K562 (cell line): ENCODE measurements around the gene B3GNT4. TPM values are rescaled to one million over a fixed set of nuclear protein-coding genes. Genes with fewer than 3 reads are reported as not detected.

ENCODE experiments used
- ATAC-seq: fragments of 200-7000 bp; cut with Tn5 transposase; 3 replicates; pipeline ENCODE4 v1.9.1; 2020; ENCODE audit warnings: moderate library complexity
- BruUV-seq: library from RNA; stranded (reverse); fragments of 400-500 nt; replicated peaks from 2 replicates; lab custom pipeline; 2021; lab: Mats Ljungman, UMichigan
- CTCF ChIA-PET: fragments of 300-600 bp; formaldehyde crosslinking; extraction: SDS; loops from one replicate; lab custom pipeline; 2021; ENCODE audit warnings: low intra/inter-chr PET ratio; lab: Yijun Ruan, JAX
- POLR2A ChIA-PET: fragments of 300-600, 350-650 bp; sonication (Branson Sonifier 250); formaldehyde crosslinking; extraction: SDS; loops from one replicate; lab custom pipeline; 2021; ENCODE audit warnings: antibody characterized with exemption, inconsistent platforms; lab: Yijun Ruan, JAX
- DNase-seq, 4 experiments: peaks; one replicate each; pipeline versions ENCODE4 v3.0.0 to v3.0.0-alpha.2; 2011 to 2018; ENCODE audit warnings: low spot score in 3 of 4, mixed read lengths in 3 of 4; ENCODE audit errors: extremely low read depth in 1 of 4
- FAIRE-seq: peaks from 2 replicates; lab custom pipeline; 2011; peaks lifted over from hg19 to GRCh38; lab: Jason Lieb, UNC
- H2AFZ ChIP-seq: 2 replicates; pipeline ENCODE4 v1.6.0; 2011; ENCODE audit warnings: low read depth, low read length, control low read depth, inconsistent platforms
- H3K27ac ChIP-seq: fragments of 200-600 bp; 3 replicates; pipeline ENCODE4 v1.8.0; 2011; ENCODE audit warnings: low read depth, mild to moderate bottlenecking, control low read depth, inconsistent platforms, low read length, moderate library complexity, mixed read lengths; ENCODE audit errors: extremely low read depth
- H3K27me3 ChIP-seq, 2 experiments: fragments of 300-600 bp in 1 of 2; 2 replicates in 1 of 2; 3 replicates in 1 of 2; pipeline versions ENCODE4 v1.6.0 to v1.8.0; 2011; ENCODE audit warnings: inconsistent platforms in 2 of 2, low read length in 2 of 2, mild to moderate bottlenecking in 1 of 2, mixed read lengths in 1 of 2, moderate library complexity in 1 of 2; ENCODE audit not compliant: control insufficient read depth in 2 of 2, insufficient read depth in 2 of 2
- H3K36me3 ChIP-seq: fragments of 300-600 bp; 3 replicates; pipeline ENCODE4 v1.8.0; 2011; ENCODE audit warnings: mild to moderate bottlenecking, low read length, inconsistent platforms; ENCODE audit not compliant: control insufficient read depth, insufficient read depth
- H3K4me1 ChIP-seq, 2 experiments: fragments of 200-600 bp in 1 of 2; replicated peaks in 1 of 2; 2 replicates in 1 of 2; 3 replicates in 1 of 2; pipeline versions ENCODE4 v1.5.1 to v1.8.0; 2011; ENCODE audit warnings: inconsistent platforms in 2 of 2, low read length in 2 of 2, mild to moderate bottlenecking in 1 of 2, mixed read lengths in 1 of 2, moderate library complexity in 1 of 2; ENCODE audit not compliant: control insufficient read depth in 2 of 2, insufficient read depth in 2 of 2
- H3K4me2 ChIP-seq: 2 replicates; pipeline ENCODE4 v1.6.1; 2011; ENCODE audit warnings: low read length, control low read depth, inconsistent platforms, mixed read lengths; ENCODE audit not compliant: insufficient read depth
- H3K4me3 ChIP-seq: fragments of 200-600 bp; sonication (generic), shearing (Covaris generic); 2 replicates; pipeline ENCODE4 v1.5.1; 2016; ENCODE audit warnings: control low read depth, inconsistent platforms
- H3K79me2 ChIP-seq: fragments of 200-600 bp; 3 replicates; pipeline ENCODE4 v1.8.0; 2011; ENCODE audit warnings: low read length, inconsistent platforms; ENCODE audit not compliant: control insufficient read depth, insufficient read depth
- H3K9ac ChIP-seq, 2 experiments: 2 replicates each; pipeline versions ENCODE4 v1.6.0 to v1.6.1; 2011; ENCODE audit warnings: low read depth in 2 of 2, low read length in 2 of 2, control low read depth in 1 of 2, inconsistent platforms in 1 of 2, mild to moderate bottlenecking in 1 of 2, mixed read lengths in 1 of 2; ENCODE audit not compliant: insufficient read depth in 1 of 2
- H3K9me1 ChIP-seq: one replicate; pipeline ENCODE4 v1.6.0; 2011; ENCODE audit warnings: inconsistent platforms, mild to moderate bottlenecking, low read length, moderate library complexity; ENCODE audit not compliant: control insufficient read depth, insufficient read depth
- H3K9me3 ChIP-seq: replicated peaks from 2 replicates; pipeline ENCODE4 v1.5.1; 2011; ENCODE audit warnings: low read depth, low read length, inconsistent platforms; ENCODE audit not compliant: control insufficient read depth, insufficient read depth
- H4K20me1 ChIP-seq: replicated peaks from 2 replicates; pipeline ENCODE4 v1.6.1; 2011; ENCODE audit warnings: low read length, inconsistent platforms, mixed read lengths; ENCODE audit not compliant: control insufficient read depth, insufficient read depth
- HDAC2 ChIP-seq: fragments of 450-650 bp; IDR thresholded peaks from 2 replicates; pipeline ENCODE4 v1.6.1; 2016; ENCODE audit warnings: mild to moderate bottlenecking
- KDM5B ChIP-seq: fragments of 200-600 bp; sonication (generic); IDR thresholded peaks from 2 replicates; pipeline ENCODE4 v1.6.1; 2012; ENCODE audit warnings: low read depth, mild to moderate bottlenecking, moderate library complexity, low read length, control low read depth, inconsistent platforms; ENCODE audit not compliant: insufficient replicate concordance
- NCOA4 ChIP-seq: fragments of 450-650 bp; IDR thresholded peaks from 2 replicates; pipeline ENCODE4 v1.6.1; 2018; ENCODE audit warnings: mild to moderate bottlenecking; ENCODE audit not compliant: partially characterized antibody
- U2AF1 ChIP-seq: fragments of 200-400 bp; formaldehyde crosslinking; optimal IDR thresholded peaks from 2 replicates; pipeline ENCODE3; 2017; ENCODE audit warnings: mild to moderate bottlenecking, low read depth, low read length, moderate library complexity
- ZNF561 ChIP-seq: fragments of 450-650 bp; formaldehyde crosslinking; conservative IDR thresholded peaks from 2 replicates; pipeline ENCODE4 v1.4.0; 2020; ENCODE audit warnings: mild to moderate bottlenecking, moderate library complexity
- ZNF75A ChIP-seq: fragments of 450-650 bp; formaldehyde crosslinking; IDR thresholded peaks from 2 replicates; pipeline ENCODE4 v1.4.0; 2020; ENCODE audit warnings: mild to moderate bottlenecking
- ZZZ3 ChIP-seq: fragments of 450-650 bp; IDR thresholded peaks from 2 replicates; pipeline ENCODE4 v1.6.1; 2016; ENCODE audit warnings: antibody characterized with exemption, mild to moderate bottlenecking, moderate library complexity
- WGBS: fragments of 100-300 bp; shearing (Covaris generic); methylation state at CpG from one replicate; pipeline ENCODE4 v1.1.6; 2016; ENCODE audit warnings: low coverage, mixed read lengths; ENCODE audit not compliant: insufficient coverage; ENCODE audit errors: missing lambda C conversion rate; 5-methylcytosine and 5-hydroxymethylcytosine counted together
- in situ Hi-C: fragments of 300-500 bp; cut with MboI; formaldehyde crosslinking; loops from 4 replicates; pipeline ENCODE4 v1.15.0; 2018; ENCODE audit warnings: inconsistent platforms, mixed read lengths
- intact Hi-C: fragments of 100-400 bp; cut with micrococcal nuclease; formaldehyde crosslinking; loops from 2 replicates; pipeline ENCODE4 v1.14.2; 2022
- polyA plus RNA-seq, 8 experiments: library from polyadenylated mRNA; depleted of rRNA in 4 of 8; stranded (reverse) in 5 of 8; unstranded in 3 of 8; fragments of >200 nt; fragmentation: Nextera tagmentation in 2 of 8; fragmentation: Illumina TruSeq in 1 of 8; extraction: Ambion mirVana in 2 of 8; extraction: Trizol in 1 of 8; gene quantifications; 2 replicates each; pipeline versions ENCODE4 v1.2.1 to v1.2.3, GENCODE V29; 2011 to 2014; ENCODE audit warnings: inconsistent platforms in 1 of 8, missing spikeins in 1 of 8
- total RNA-seq, 7 experiments: library from RNA; depleted of rRNA in 6 of 7; stranded (reverse); fragments of >200 nt in 6 of 7; fragmentation: Illumina TruSeq in 2 of 7; extraction: Trizol in 2 of 7; gene quantifications; 2 replicates each; pipeline versions ENCODE4 v1.2.1 to v1.2.3, GENCODE V29; 2011 to 2021; ENCODE audit warnings: low replicate concordance in 1 of 7
- TF ChIP-seq, protein P1 (sequence below): fragments of 450-650 bp; IDR thresholded peaks from 2 replicates; pipeline ENCODE4 v1.6.1; 2018; ENCODE audit warnings: mild to moderate bottlenecking, low read depth; ENCODE audit not compliant: partially characterized antibody
- TF ChIP-seq, protein P2 (sequence below): fragments of 450-650 bp; IDR thresholded peaks from 2 replicates; pipeline ENCODE4 v1.6.1; 2016; ENCODE audit warnings: low read depth

The B3GNT4 gene
- total and polyA plus RNA-seq, 9 of the 15 experiments (the other 6 are each of a cell fraction or from before 2014, with no cell fraction given), result 0.17 to 3.2 (median 1.3) TPM

DNA sequence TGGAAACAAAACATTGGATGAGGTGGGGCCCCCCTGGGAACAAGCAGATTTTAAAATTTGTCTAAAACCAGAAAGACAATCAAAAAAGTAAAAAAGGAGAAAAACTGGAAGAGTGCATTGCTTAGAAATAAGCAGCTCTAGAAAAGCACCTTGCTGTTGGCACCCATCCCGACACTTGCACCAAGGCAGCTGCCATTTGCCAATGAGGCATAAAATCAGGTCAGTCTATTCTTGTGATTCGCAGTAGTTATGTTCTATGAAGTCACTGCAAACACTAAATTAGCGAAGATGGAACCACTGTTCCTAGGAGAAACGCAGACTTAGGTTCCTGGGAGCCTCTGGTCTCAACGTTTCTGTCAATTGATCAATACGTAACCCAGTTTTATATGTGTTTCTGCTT lies 46.5 kb downstream of the B3GNT4 start:
- TF ChIP-seq ZNF75A (CRISPR knock-in tag), result no peak
- TF ChIP-seq, protein P1, sequence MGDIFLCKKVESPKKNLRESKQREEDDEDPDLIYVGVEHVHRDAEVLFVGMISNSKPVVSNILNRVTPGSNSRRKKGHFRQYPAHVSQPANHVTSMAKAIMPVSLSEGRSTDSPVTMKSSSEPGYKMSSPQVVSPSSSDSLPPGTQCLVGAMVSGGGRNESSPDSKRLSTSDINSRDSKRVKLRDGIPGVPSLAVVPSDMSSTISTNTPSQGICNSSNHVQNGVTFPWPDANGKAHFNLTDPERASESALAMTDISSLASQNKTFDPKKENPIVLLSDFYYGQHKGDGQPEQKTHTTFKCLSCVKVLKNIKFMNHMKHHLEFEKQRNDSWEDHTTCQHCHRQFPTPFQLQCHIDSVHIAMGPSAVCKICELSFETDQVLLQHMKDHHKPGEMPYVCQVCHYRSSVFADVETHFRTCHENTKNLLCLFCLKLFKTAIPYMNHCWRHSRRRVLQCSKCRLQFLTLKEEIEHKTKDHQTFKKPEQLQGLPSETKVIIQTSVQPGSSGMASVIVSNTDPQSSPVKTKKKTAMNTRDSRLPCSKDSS, result no peak
- TF ChIP-seq ZNF561, result no peak
- no peak for TF ChIP-seq HDAC2
- TF ChIP-seq, protein P2, sequence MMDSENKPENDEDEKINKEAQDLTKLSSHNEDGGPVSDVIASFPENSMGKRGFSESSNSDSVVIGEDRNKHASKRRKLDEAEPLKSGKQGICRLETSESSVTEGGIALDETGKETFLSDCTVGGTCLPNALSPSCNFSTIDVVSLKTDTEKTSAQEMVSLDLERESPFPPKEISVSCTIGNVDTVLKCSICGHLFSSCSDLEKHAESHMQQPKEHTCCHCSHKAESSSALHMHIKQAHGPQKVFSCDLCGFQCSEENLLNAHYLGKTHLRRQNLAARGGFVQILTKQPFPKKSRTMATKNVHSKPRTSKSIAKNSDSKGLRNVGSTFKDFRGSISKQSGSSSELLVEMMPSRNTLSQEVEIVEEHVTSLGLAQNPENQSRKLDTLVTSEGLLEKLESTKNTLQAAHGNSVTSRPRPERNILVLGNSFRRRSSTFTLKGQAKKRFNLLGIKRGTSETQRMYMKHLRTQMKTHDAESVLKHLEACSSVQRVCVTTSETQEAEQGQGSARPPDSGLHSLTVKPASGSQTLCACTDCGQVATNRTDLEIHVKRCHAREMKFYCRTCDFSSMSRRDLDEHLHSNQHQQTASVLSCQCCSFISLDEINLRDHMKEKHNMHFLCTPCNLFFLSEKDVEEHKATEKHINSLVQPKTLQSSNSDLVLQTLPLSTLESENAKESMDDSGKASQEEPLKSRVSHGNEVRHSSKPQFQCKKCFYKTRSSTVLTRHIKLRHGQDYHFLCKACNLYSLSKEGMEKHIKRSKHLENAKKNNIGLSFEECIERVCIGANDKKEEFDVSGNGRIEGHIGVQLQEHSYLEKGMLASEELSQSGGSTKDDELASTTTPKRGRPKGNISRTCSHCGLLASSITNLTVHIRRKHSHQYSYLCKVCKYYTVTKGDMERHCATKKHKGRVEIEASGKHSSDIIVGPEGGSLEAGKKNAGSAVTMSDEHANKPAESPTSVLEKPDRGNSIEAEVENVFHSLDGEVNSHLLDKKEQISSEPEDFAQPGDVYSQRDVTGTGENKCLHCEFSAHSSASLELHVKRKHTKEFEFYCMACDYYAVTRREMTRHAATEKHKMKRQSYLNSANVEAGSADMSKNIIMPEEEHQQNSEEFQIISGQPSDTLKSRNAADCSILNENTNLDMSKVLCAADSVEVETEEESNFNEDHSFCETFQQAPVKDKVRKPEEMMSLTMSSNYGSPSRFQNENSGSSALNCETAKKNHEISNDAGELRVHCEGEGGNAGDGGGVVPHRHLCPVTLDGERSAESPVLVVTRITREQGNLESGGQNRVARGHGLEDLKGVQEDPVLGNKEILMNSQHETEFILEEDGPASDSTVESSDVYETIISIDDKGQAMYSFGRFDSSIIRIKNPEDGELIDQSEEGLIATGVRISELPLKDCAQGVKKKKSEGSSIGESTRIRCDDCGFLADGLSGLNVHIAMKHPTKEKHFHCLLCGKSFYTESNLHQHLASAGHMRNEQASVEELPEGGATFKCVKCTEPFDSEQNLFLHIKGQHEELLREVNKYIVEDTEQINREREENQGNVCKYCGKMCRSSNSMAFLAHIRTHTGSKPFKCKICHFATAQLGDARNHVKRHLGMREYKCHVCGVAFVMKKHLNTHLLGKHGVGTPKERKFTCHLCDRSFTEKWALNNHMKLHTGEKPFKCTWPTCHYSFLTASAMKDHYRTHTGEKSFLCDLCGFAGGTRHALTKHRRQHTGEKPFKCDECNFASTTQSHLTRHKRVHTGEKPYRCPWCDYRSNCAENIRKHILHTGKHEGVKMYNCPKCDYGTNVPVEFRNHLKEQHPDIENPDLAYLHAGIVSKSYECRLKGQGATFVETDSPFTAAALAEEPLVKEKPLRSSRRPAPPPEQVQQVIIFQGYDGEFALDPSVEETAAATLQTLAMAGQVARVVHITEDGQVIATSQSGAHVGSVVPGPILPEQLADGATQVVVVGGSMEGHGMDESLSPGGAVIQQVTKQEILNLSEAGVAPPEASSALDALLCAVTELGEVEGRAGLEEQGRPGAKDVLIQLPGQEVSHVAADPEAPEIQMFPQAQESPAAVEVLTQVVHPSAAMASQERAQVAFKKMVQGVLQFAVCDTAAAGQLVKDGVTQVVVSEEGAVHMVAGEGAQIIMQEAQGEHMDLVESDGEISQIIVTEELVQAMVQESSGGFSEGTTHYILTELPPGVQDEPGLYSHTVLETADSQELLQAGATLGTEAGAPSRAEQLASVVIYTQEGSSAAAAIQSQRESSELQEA, result no peak
- no peak for TF ChIP-seq NCOA4
- no peak for TF ChIP-seq U2AF1
- no peak for TF ChIP-seq KDM5B
- TF ChIP-seq ZZZ3, result no peak
- H3K4me2 ChIP-seq, result no peak overlapping the region
- no peak for FAIRE-seq
- 90% methylated on average over 6 of the region's 6 CpGs for WGBS
- CTCF ChIA-PET, result no interaction called here
- peaks cover 33% of the 10 kb centered on the region for H3K36me3 ChIP-seq
- no peaks in the 10 kb centered on the region for H3K9me3 ChIP-seq
- in situ Hi-C loops, result no loop called here
- no peak overlapping the region for H2AFZ ChIP-seq
- H3K79me2 ChIP-seq, result no peaks in the 10 kb centered on the region
- BruUV-seq, result no TSS peak
- H4K20me1 ChIP-seq, result no peaks in the 10 kb centered on the region
- intact Hi-C loops, result no loop called here
- peaks cover 0 to under 1% of the 10 kb centered on the region in 2 experiments; a peak in 2 of 5 replicates for H3K4me1 ChIP-seq
- DNase-seq, result no peak
- POLR2A ChIA-PET, result interaction anchor here (1.0 kb wide), 1 partner anchor 8 kb away, joined by 4 read pairs; no protein-coding TSS in a partner anchor
- H3K27me3 ChIP-seq, result no peaks in the 10 kb centered on the region
- no peak overlapping the region for H3K9ac ChIP-seq
- H3K27ac ChIP-seq, result no peak overlapping the region
- ATAC-seq, result no peak
- H3K9me1 ChIP-seq, result no peaks in the 10 kb centered on the region
- no peak overlapping the region for H3K4me3 ChIP-seq
